Stimulated activated naive B cell treated with anti-CD40 and anti-IgM and Interleukin-4, amounts not matched to agents 10 μg/mL and 1 μg/mL and 100 μg/mL, for 72 hours (primary cell): Measurements from ENCODE around the gene C2CD4A.

Experiments
- ATAC-seq, 2 donors: fragments of 150-1000 bp; cut with Tn5 transposase; replicated peaks; 2 replicates each; pipeline ENCODE4 v1.10.0; 2021; ENCODE audit warnings: moderate library complexity in 1 of 2
- DNase-seq: peaks from one replicate; pipeline ENCODE4 v3.0.0; 2021
- H3K27ac Mint-ChIP-seq: one replicate; pipeline ENCODE4 v1.8.0; 2022; ENCODE audit warnings: mild to moderate bottlenecking, mixed read lengths
- H3K27me3 Mint-ChIP-seq, 2 donors: one replicate each; pipeline ENCODE4 v1.8.0; 2022; ENCODE audit warnings: mixed read lengths in 2 of 2
- H3K36me3 Mint-ChIP-seq, 2 donors: one replicate each; pipeline ENCODE4 v1.8.0; 2022; ENCODE audit warnings: mixed read lengths in 2 of 2, mild to moderate bottlenecking in 1 of 2
- H3K4me1 Mint-ChIP-seq, 2 donors: one replicate each; pipeline ENCODE4 v1.8.0; 2022; ENCODE audit warnings: mixed read lengths in 2 of 2, mild to moderate bottlenecking in 1 of 2
- H3K4me3 Mint-ChIP-seq, 2 donors: one replicate each; pipeline ENCODE4 v1.8.0; 2022; ENCODE audit warnings: mild to moderate bottlenecking in 2 of 2, mixed read lengths in 2 of 2, moderate library complexity in 1 of 2
- H3K9me3 Mint-ChIP-seq, 2 donors: one replicate each; pipeline ENCODE4 v1.8.0; 2022; ENCODE audit warnings: mixed read lengths in 2 of 2, mild to moderate bottlenecking in 1 of 2

The C2CD4A gene

GRCh38 chr15:62069551-62069950 is 2.8 kb downstream of the C2CD4A start:
- Mint-ChIP-seq H3K4me1 (peaks cover 9 to 17% of the 10 kb centered on the region in 2 donors), H3K36me3 (no peaks in the 10 kb centered on the region), H3K27ac (no peak overlapping the region), H3K9me3 (no peaks in the 10 kb centered on the region), H3K27me3 (peaks cover 14% of the 10 kb centered on the region in 2 donors), H3K4me3 (no peak overlapping the region)
- no peak for ATAC-seq
- no peak for DNase-seq

- no peak for ATAC-seq
- Mint-ChIP-seq H3K27me3 (peaks cover 7 to 9% of the 10 kb centered on the region in 2 donors), H3K27ac (no peak overlapping the region)
Measured at GRCh38 chr15:62071711-62072308, 5.0 kb downstream of the C2CD4A start.

GRCh38 chr15:62075595-62076277 is 9.0 kb downstream of the C2CD4A start:
- no peak for DNase-seq
- H3K36me3 Mint-ChIP-seq, result no peaks in the 10 kb centered on the region
- H3K27me3 Mint-ChIP-seq, result peaks cover 0 to 3% of the 10 kb centered on the region in 2 donors
- peak overlapping the region; percentile 37 for H3K27ac Mint-ChIP-seq
- H3K9me3 Mint-ChIP-seq, result no peaks in the 10 kb centered on the region
- ATAC-seq, result no peak
- H3K4me3 Mint-ChIP-seq, result no peak overlapping the region
- H3K4me1 Mint-ChIP-seq, result no peaks in the 10 kb centered on the region

More at GRCh38 chr15:62071711-62072308, 5.0 kb downstream of the C2CD4A start:
- no peak for DNase-seq
- no peaks in the 10 kb centered on the region for H3K36me3 Mint-ChIP-seq
- H3K4me3 Mint-ChIP-seq, result no peak overlapping the region
- H3K4me1 Mint-ChIP-seq, result peaks cover 7 to 9% of the 10 kb centered on the region in 2 donors
- H3K9me3 Mint-ChIP-seq, result no peaks in the 10 kb centered on the region

GRCh38 chr15:62079594-62079993 is 12.8 kb downstream of the C2CD4A start:
- H3K27ac Mint-ChIP-seq, result no peak overlapping the region
- H3K4me1 Mint-ChIP-seq, result no peaks in the 10 kb centered on the region
- ATAC-seq, result no peak
- H3K27me3 Mint-ChIP-seq, result peaks cover 0 to 3% of the 10 kb centered on the region in 2 donors
- peaks cover 7% of the 10 kb centered on the region in 2 donors for H3K9me3 Mint-ChIP-seq
- no peak for DNase-seq
- peaks cover 4 to 7% of the 10 kb centered on the region in 2 donors for H3K36me3 Mint-ChIP-seq
- H3K4me3 Mint-ChIP-seq, result no peak overlapping the region

- Mint-ChIP-seq H3K4me1 (no peaks in the 10 kb centered on the region), H3K4me3 (no peak overlapping the region), H3K9me3 (peaks cover 7 to 9% of the 10 kb centered on the region in 2 donors), H3K36me3 (peaks cover 4 to 7% of the 10 kb centered on the region in 2 donors), H3K27me3 (no peaks in the 10 kb centered on the region), H3K27ac (no peak overlapping the region)
- DNase-seq, result no peak
- no peak for ATAC-seq
Measured at GRCh38 chr15:62083194-62084154, 16.7 kb downstream of the C2CD4A start.

GRCh38 chr15:62085740-62086139 is 19.0 kb downstream of the C2CD4A start:
- Mint-ChIP-seq H3K27me3 (peaks cover 0 to 5% of the 10 kb centered on the region in 2 donors), H3K9me3 (peaks cover 7 to 9% of the 10 kb centered on the region in 2 donors), H3K36me3 (peaks cover 4 to 7% of the 10 kb centered on the region in 2 donors), H3K27ac (no peak overlapping the region), H3K4me3 (no peak overlapping the region), H3K4me1 (no peaks in the 10 kb centered on the region)
- DNase-seq, result no peak
- ATAC-seq, result no peak

- Mint-ChIP-seq H3K4me1 (no peaks in the 10 kb centered on the region), H3K4me3 (no peak overlapping the region), H3K27me3 (peaks cover 0 to 5% of the 10 kb centered on the region in 2 donors), H3K9me3 (peaks cover 7 to 8% of the 10 kb centered on the region in 2 donors), H3K27ac (no peak overlapping the region), H3K36me3 (peaks cover 4 to 7% of the 10 kb centered on the region in 2 donors)
- ATAC-seq (no peak), DNase-seq (no peak)
Measured at GRCh38 chr15:62087671-62088352, 21.0 kb downstream of the C2CD4A start.

GRCh38 chr15:62088353-62088693 is 21.5 kb downstream of the C2CD4A start:
- H3K9me3 Mint-ChIP-seq, result peaks cover 7 to 8% of the 10 kb centered on the region in 2 donors
- no peak for ATAC-seq
- H3K4me1 Mint-ChIP-seq, result no peaks in the 10 kb centered on the region
- H3K27ac Mint-ChIP-seq, result no peak overlapping the region
- H3K4me3 Mint-ChIP-seq, result no peak overlapping the region
- peaks cover 4 to 7% of the 10 kb centered on the region in 2 donors for H3K36me3 Mint-ChIP-seq
- H3K27me3 Mint-ChIP-seq, result peaks cover 0 to 5% of the 10 kb centered on the region in 2 donors
- DNase-seq, result no peak

- no peak for ATAC-seq
- no peak overlapping the region for H3K4me3 Mint-ChIP-seq
- H3K4me1 Mint-ChIP-seq, result no peaks in the 10 kb centered on the region
- H3K27ac Mint-ChIP-seq, result no peak overlapping the region
- peaks cover 0 to 5% of the 10 kb centered on the region in 2 donors for H3K27me3 Mint-ChIP-seq
- no peaks in the 10 kb centered on the region for H3K36me3 Mint-ChIP-seq
- DNase-seq, result no peak
- peaks cover 0 to 1% of the 10 kb centered on the region in 2 donors for H3K9me3 Mint-ChIP-seq
Measured at GRCh38 chr15:62089616-62090015, 22.8 kb downstream of the C2CD4A start.

- no peak for ATAC-seq
- peaks cover 0 to 5% of the 10 kb centered on the region in 2 donors for H3K27me3 Mint-ChIP-seq
- H3K4me3 Mint-ChIP-seq, result no peak overlapping the region
- H3K4me1 Mint-ChIP-seq, result no peaks in the 10 kb centered on the region
- no peak overlapping the region for H3K27ac Mint-ChIP-seq
- DNase-seq, result no peak
- H3K36me3 Mint-ChIP-seq, result no peaks in the 10 kb centered on the region
- H3K9me3 Mint-ChIP-seq, result no peaks in the 10 kb centered on the region
Measured at GRCh38 chr15:62090988-62091387, 24.2 kb downstream of the C2CD4A start.

- DNase-seq (no peak), ATAC-seq (no peak)
- no peak overlapping the region for H3K4me3 Mint-ChIP-seq
- peaks cover 9 to 18% of the 10 kb centered on the region in 2 donors for H3K27me3 Mint-ChIP-seq
- no peaks in the 10 kb centered on the region for H3K9me3 Mint-ChIP-seq
- no peak overlapping the region for H3K27ac Mint-ChIP-seq
- H3K4me1 Mint-ChIP-seq, result no peaks in the 10 kb centered on the region
- no peaks in the 10 kb centered on the region for H3K36me3 Mint-ChIP-seq
Measured at GRCh38 chr15:62093809-62094208, 27.0 kb downstream of the C2CD4A start.

- H3K9me3 Mint-ChIP-seq, result no peaks in the 10 kb centered on the region
- H3K27ac Mint-ChIP-seq, result no peak overlapping the region
- ATAC-seq (no peak), DNase-seq (no peak)
- H3K27me3 Mint-ChIP-seq, result peaks cover 9 to 21% of the 10 kb centered on the region in 2 donors
- H3K4me3 Mint-ChIP-seq, result no peak overlapping the region
- H3K36me3 Mint-ChIP-seq, result no peaks in the 10 kb centered on the region
- no peaks in the 10 kb centered on the region for H3K4me1 Mint-ChIP-seq
Measured at GRCh38 chr15:62094388-62094787, 27.6 kb downstream of the C2CD4A start.

GRCh38 chr15:62099094-62099601 is 32.4 kb downstream of the C2CD4A start:
- H3K36me3 Mint-ChIP-seq, result no peaks in the 10 kb centered on the region
- ATAC-seq (no peak), DNase-seq (no peak)
- no peak overlapping the region for H3K27ac Mint-ChIP-seq
- no peaks in the 10 kb centered on the region for H3K4me1 Mint-ChIP-seq
- no peak overlapping the region for H3K4me3 Mint-ChIP-seq
- peaks cover 9 to 23% of the 10 kb centered on the region in 2 donors for H3K27me3 Mint-ChIP-seq
- H3K9me3 Mint-ChIP-seq, result no peaks in the 10 kb centered on the region

GRCh38 chr15:62103431-62103830 is 36.7 kb downstream of the C2CD4A start:
- no peaks in the 10 kb centered on the region for H3K36me3 Mint-ChIP-seq
- DNase-seq (no peak), ATAC-seq (no peak)
- no peak overlapping the region for H3K4me3 Mint-ChIP-seq
- H3K27ac Mint-ChIP-seq, result no peak overlapping the region
- no peaks in the 10 kb centered on the region for H3K9me3 Mint-ChIP-seq
- no peaks in the 10 kb centered on the region for H3K4me1 Mint-ChIP-seq
- H3K27me3 Mint-ChIP-seq, result peaks cover 0 to 10% of the 10 kb centered on the region in 2 donors
